Mammary epithelial cell (primary cell): ENCODE results near the gene PPFIBP1.

ENCODE experiments used
- EZH2 ChIP-seq: IDR thresholded peaks from 2 replicates; pipeline ENCODE4 v1.6.1; 2012; ENCODE audit warnings: low read length, inconsistent platforms, borderline replicate concordance
- TF ChIP-seq, protein P1 (sequence below), 2 donors: IDR thresholded peaks in 1 of 2; conservative IDR thresholded peaks in 1 of 2; 2 replicates each; pipeline ENCODE4 v1.5.1; 2011 to 2012; ENCODE audit warnings: inconsistent platforms in 2 of 2, low read length in 2 of 2, mild to moderate bottlenecking in 2 of 2, control low read depth in 1 of 2, low read depth in 1 of 2; ENCODE audit not compliant: insufficient read depth in 1 of 2; ENCODE audit errors: extremely low read depth in 1 of 2

DNA sequence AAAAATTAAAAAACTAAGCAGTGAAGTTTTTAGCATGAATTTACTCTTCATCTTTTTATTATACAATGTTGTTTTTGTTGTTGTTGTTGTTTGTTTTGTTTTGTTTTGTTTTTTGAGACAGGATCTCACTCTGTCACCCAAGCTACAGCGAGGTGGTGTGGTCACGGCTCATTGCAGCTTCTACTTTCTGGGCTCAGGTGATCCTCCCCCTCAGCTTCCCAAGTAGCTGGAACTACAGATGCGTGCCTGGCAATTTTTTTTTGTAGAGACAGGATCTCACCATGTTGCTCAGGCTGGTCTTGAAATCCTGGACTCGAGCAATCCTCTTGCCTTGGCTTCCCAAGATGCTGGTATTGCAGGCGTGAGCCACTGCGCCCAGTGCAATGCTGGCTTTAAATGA, 11.3 kb downstream of the PPFIBP1 start:
- TF ChIP-seq, protein P1, sequence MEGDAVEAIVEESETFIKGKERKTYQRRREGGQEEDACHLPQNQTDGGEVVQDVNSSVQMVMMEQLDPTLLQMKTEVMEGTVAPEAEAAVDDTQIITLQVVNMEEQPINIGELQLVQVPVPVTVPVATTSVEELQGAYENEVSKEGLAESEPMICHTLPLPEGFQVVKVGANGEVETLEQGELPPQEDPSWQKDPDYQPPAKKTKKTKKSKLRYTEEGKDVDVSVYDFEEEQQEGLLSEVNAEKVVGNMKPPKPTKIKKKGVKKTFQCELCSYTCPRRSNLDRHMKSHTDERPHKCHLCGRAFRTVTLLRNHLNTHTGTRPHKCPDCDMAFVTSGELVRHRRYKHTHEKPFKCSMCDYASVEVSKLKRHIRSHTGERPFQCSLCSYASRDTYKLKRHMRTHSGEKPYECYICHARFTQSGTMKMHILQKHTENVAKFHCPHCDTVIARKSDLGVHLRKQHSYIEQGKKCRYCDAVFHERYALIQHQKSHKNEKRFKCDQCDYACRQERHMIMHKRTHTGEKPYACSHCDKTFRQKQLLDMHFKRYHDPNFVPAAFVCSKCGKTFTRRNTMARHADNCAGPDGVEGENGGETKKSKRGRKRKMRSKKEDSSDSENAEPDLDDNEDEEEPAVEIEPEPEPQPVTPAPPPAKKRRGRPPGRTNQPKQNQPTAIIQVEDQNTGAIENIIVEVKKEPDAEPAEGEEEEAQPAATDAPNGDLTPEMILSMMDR (conservative IDR thresholded peaks at IDR 0.05 in 1 of 2, IDR thresholded peaks at IDR 0.05 in 1 of 2; ENCODE audit: extremely low read depth in 1 of 2, insufficient read depth in 1 of 2, low read depth in 1 of 2, low read length in 2 of 2), result no peak
- no peak for TF ChIP-seq EZH2
